Fibroblast of lung (primary cell): ENCODE results near the gene PGC. TPM values are rescaled to one million over a fixed set of nuclear protein-coding genes. Genes with fewer than 3 reads are reported as not detected.

Source experiments
- DNase-seq, 2 donors: peaks; one replicate each; pipeline versions ENCODE4 v3.0.0 to v3.0.0-alpha.2; 2010; ENCODE audit warnings: low read depth in 2 of 2
- H2AFZ ChIP-seq: 2 replicates; pipeline ENCODE4 v1.5.1; 2012; ENCODE audit warnings: low read length, control low read depth, inconsistent platforms
- H3K27ac ChIP-seq: 2 replicates; pipeline ENCODE4 v1.5.1; 2011; ENCODE audit warnings: low read length, control low read depth; ENCODE audit not compliant: insufficient read depth
- H3K27me3 ChIP-seq: 2 replicates; pipeline ENCODE4 v1.5.1; 2011; ENCODE audit warnings: mild to moderate bottlenecking, low read length; ENCODE audit not compliant: control insufficient read depth, insufficient read depth
- H3K36me3 ChIP-seq: 2 replicates; pipeline ENCODE4 v1.5.1; 2011; ENCODE audit warnings: low read length; ENCODE audit not compliant: control insufficient read depth, insufficient read depth
- H3K4me1 ChIP-seq: 2 replicates; pipeline ENCODE4 v1.5.1; 2011; ENCODE audit warnings: low read length; ENCODE audit not compliant: control insufficient read depth, insufficient read depth; ENCODE audit errors: extremely low read depth
- H3K4me2 ChIP-seq: 2 replicates; pipeline ENCODE4 v1.5.1; 2011; ENCODE audit warnings: low read length, control low read depth; ENCODE audit not compliant: insufficient read depth; ENCODE audit errors: extremely low read depth
- H3K4me3 ChIP-seq, 4 experiments: fragments of 200-600 bp in 1 of 4; sonication (generic) in 1 of 4; replicated peaks in 1 of 4; 2 replicates each; pipeline ENCODE4 v1.5.1; 2011 to 2016; ENCODE audit warnings: low read length in 4 of 4, low read depth in 3 of 4, mild to moderate bottlenecking in 3 of 4, control low read depth in 2 of 4, inconsistent platforms in 1 of 4, mixed read lengths in 1 of 4; ENCODE audit not compliant: insufficient read depth in 1 of 4; ENCODE audit errors: control extremely low read depth in 1 of 4
- H3K79me2 ChIP-seq: 2 replicates; pipeline ENCODE4 v1.5.1; 2012; ENCODE audit warnings: mild to moderate bottlenecking, low read length, inconsistent platforms; ENCODE audit not compliant: control insufficient read depth, insufficient read depth
- H3K9ac ChIP-seq: 2 replicates; pipeline ENCODE4 v1.5.1; 2011; ENCODE audit warnings: mild to moderate bottlenecking, low read length, control low read depth; ENCODE audit not compliant: insufficient read depth
- H3K9me3 ChIP-seq: 2 replicates; pipeline ENCODE4 v1.5.1; 2012; ENCODE audit warnings: low read depth, low read length; ENCODE audit not compliant: control insufficient read depth, insufficient read depth
- H4K20me1 ChIP-seq: 2 replicates; pipeline ENCODE4 v1.5.1; 2011; ENCODE audit warnings: low read length; ENCODE audit not compliant: control insufficient read depth, insufficient read depth; ENCODE audit errors: extremely low read depth
- CTCF ChIP-seq, 2 donors: IDR thresholded peaks in 1 of 2; conservative IDR thresholded peaks in 1 of 2; 1 replicate in 1 of 2; 2 replicates in 1 of 2; pipeline ENCODE4 v1.5.1; 2011 to 2012; ENCODE audit warnings: low read length in 2 of 2, control low read depth in 1 of 2, inconsistent platforms in 1 of 2, low read depth in 1 of 2, mild to moderate bottlenecking in 1 of 2
- EZH2 ChIP-seq: IDR thresholded peaks from 2 replicates; pipeline ENCODE4 v1.5.1; 2012; ENCODE audit warnings: low read length, control low read depth, mild to moderate bottlenecking; ENCODE audit errors: missing control alignments
- polyA plus RNA-seq, 2 donors: library from polyadenylated mRNA; depleted of rRNA in 1 of 2; stranded (reverse) in 1 of 2; unstranded in 1 of 2; fragments of >200 nt; gene quantifications; 2 replicates each; pipeline ENCODE4 v1.2.1, GENCODE V29; 2011 to 2012; ENCODE audit warnings: missing spikeins in 1 of 2
- total RNA-seq: library from RNA; depleted of rRNA; stranded (reverse); fragments of >200 nt; gene quantifications from 2 replicates; pipeline ENCODE4 v1.2.1, GENCODE V29; 2014

PGC gene
- total and polyA plus RNA-seq, 2 donors (not counting 1 experiment from before 2014, with no cell fraction given): not detected

- no peak for DNase-seq
- Histone ChIP-seq H4K20me1 (no peaks in the 10 kb centered on the region), H3K4me2 (no peak overlapping the region), H3K79me2 (no peaks in the 10 kb centered on the region), H3K36me3 (no peaks in the 10 kb centered on the region), H2AFZ (no peak overlapping the region), H3K4me3 (no peak overlapping the region), H3K4me1 (peaks cover 4% of the 10 kb centered on the region), H3K27me3 (peaks cover 3% of the 10 kb centered on the region), H3K9me3 (no peaks in the 10 kb centered on the region), H3K9ac (no peak overlapping the region), H3K27ac (no peak overlapping the region)
- TF ChIP-seq CTCF (conservative IDR thresholded peaks at IDR 0.05 in 1 of 2, IDR thresholded peaks at IDR 0.05 in 1 of 2; ENCODE audit: low read depth in 1 of 2, low read length in 2 of 2): no peak
- no peak for TF ChIP-seq EZH2
These were observed 35.7 kb downstream of the PGC start for GRCh38 chr6:41711323-41712038.

- no peak overlapping the region for H3K27ac ChIP-seq
- H2AFZ ChIP-seq: no peak overlapping the region
- no peak for DNase-seq
- H3K36me3 ChIP-seq: no peaks in the 10 kb centered on the region
- H4K20me1 ChIP-seq: no peaks in the 10 kb centered on the region
- no peaks in the 10 kb centered on the region for H3K79me2 ChIP-seq
- H3K9ac ChIP-seq: no peak overlapping the region
- no peak overlapping the region for H3K4me3 ChIP-seq
- TF ChIP-seq CTCF (conservative IDR thresholded peaks at IDR 0.05 in 1 of 2, IDR thresholded peaks at IDR 0.05 in 1 of 2; ENCODE audit: low read depth in 1 of 2, low read length in 2 of 2): no peak
- TF ChIP-seq EZH2: no peak
- peaks cover 10% of the 10 kb centered on the region for H3K4me1 ChIP-seq
- peaks cover 3% of the 10 kb centered on the region for H3K27me3 ChIP-seq
- no peak overlapping the region for H3K4me2 ChIP-seq
- no peaks in the 10 kb centered on the region for H3K9me3 ChIP-seq
These were observed 37.8 kb downstream of the PGC start for GRCh38 chr6:41709375-41709774.

GRCh38 chr6:41708856-41709255 is 38.3 kb downstream of the PGC start:
- Histone ChIP-seq H3K9ac (no peak overlapping the region), H2AFZ (no peak overlapping the region), H3K27me3 (peaks cover 3% of the 10 kb centered on the region), H3K4me2 (no peak overlapping the region), H3K27ac (no peak overlapping the region), H3K9me3 (no peaks in the 10 kb centered on the region), H3K4me3 (no peak overlapping the region), H3K79me2 (no peaks in the 10 kb centered on the region), H3K4me1 (peaks cover 10% of the 10 kb centered on the region), H4K20me1 (no peaks in the 10 kb centered on the region), H3K36me3 (no peaks in the 10 kb centered on the region)
- no peak for DNase-seq
- TF ChIP-seq CTCF (conservative IDR thresholded peaks at IDR 0.05 in 1 of 2, IDR thresholded peaks at IDR 0.05 in 1 of 2; ENCODE audit: low read depth in 1 of 2, low read length in 2 of 2) (no peak), EZH2 (no peak)
